Spleen (tissue), 11 donors: ENCODE data around the gene SPACA7. TPM values are rescaled to one million over a fixed set of nuclear protein-coding genes. Genes with fewer than 3 reads are reported as not detected.

Experiments used
- DNase-seq: peaks from one replicate; pipeline ENCODE4 v3.0.0-alpha.2; 2020
- H3K27ac ChIP-seq, 8 donors: fragments of 200-600 bp; sonication (generic) in 7 of 8; 1 replicate in 4 of 8; 2 replicates in 4 of 8; pipeline versions ENCODE4 v1.5.0 to v1.8.0; 2016 to 2021; ENCODE audit warnings: inconsistent platforms in 4 of 8, mild to moderate bottlenecking in 4 of 8, moderate library complexity in 1 of 8
- H3K27me3 ChIP-seq, 7 donors: fragments of 200-600 bp; sonication (generic) in 6 of 7; replicated peaks in 1 of 7; 1 replicate in 4 of 7; 2 replicates in 3 of 7; pipeline versions ENCODE4 v1.5.0 to v1.8.0; 2016 to 2021; ENCODE audit warnings: inconsistent platforms in 3 of 7, mild to moderate bottlenecking in 1 of 7
- H3K36me3 ChIP-seq, 6 donors: fragments of 200-600 bp; sonication (generic) in 5 of 6; 1 replicate in 4 of 6; 2 replicates in 2 of 6; pipeline versions ENCODE4 v1.5.0 to v1.8.0; 2016 to 2021; ENCODE audit warnings: inconsistent platforms in 2 of 6
- H3K4me1 ChIP-seq, 6 donors: fragments of 200-600 bp; sonication (generic) in 5 of 6; 1 replicate in 3 of 6; 2 replicates in 3 of 6; pipeline versions ENCODE4 v1.5.0 to v1.8.0; 2016 to 2021; ENCODE audit warnings: inconsistent platforms in 3 of 6
- H3K4me3 ChIP-seq, 8 donors: fragments of 200-600 bp; sonication (generic) in 7 of 8; 1 replicate in 4 of 8; 2 replicates in 4 of 8; pipeline versions ENCODE4 v1.5.0 to v1.8.0; 2016 to 2021; ENCODE audit warnings: inconsistent platforms in 4 of 8, mild to moderate bottlenecking in 4 of 8, moderate library complexity in 2 of 8
- H3K9me3 ChIP-seq, 8 donors: fragments of 200-600 bp; sonication (generic) in 7 of 8; 1 replicate in 4 of 8; 2 replicates in 4 of 8; pipeline versions ENCODE4 v1.5.0 to v1.8.0; 2016 to 2021; ENCODE audit warnings: inconsistent platforms in 4 of 8
- POLR2A ChIP-seq, 3 donors: fragments of 450-650 bp; IDR thresholded peaks; one replicate each; pipeline ENCODE4 v1.5.1; 2017; ENCODE audit warnings: antibody characterized with exemption in 3 of 3, mild to moderate bottlenecking in 1 of 3
- POLR2AphosphoS5 ChIP-seq, 3 donors: sonication (generic); formaldehyde crosslinking; IDR thresholded peaks; one replicate each; pipeline ENCODE4 v1.5.1; 2017; ENCODE audit warnings: antibody characterized with exemption in 3 of 3
- WGBS, 5 donors: extraction: QIAGEN DNeasy Blood & Tissue Kit in 3 of 5; methylation state at CpG; one replicate each; pipeline versions ENCODE4 v1.1.5 to v1.1.7; 2013 to 2018; 5-methylcytosine and 5-hydroxymethylcytosine counted together
- intact Hi-C: fragments of 100-400 bp; cut with DNase I; formaldehyde crosslinking; loops from one replicate; pipeline ENCODE4 v1.15.0; 2023; ENCODE audit warnings: low total_unique reads
- polyA plus RNA-seq, 3 donors: library from polyadenylated mRNA; stranded (reverse); fragments of 200-250 nt; gene quantifications; one replicate each; pipeline ENCODE4 v1.2.1, GENCODE V29; 2013
- total RNA-seq, 7 donors: library from RNA; depleted of rRNA in 3 of 7; stranded (reverse); fragments of >200 nt in 3 of 7; fragmentation: NEBNext Ultra II Directional in 4 of 7; extraction: Animal tissue kit (Norgen Biotek cat#: 25700) in 4 of 7; gene quantifications; one replicate each; pipeline versions ENCODE4 v1.1.0 to v1.2.1, GENCODE V29; 2016 to 2021
- TF ChIP-seq, protein P1 (sequence below), 11 experiments: fragments of 200-600 bp in 7 of 11; fragments of 450-650 bp in 4 of 11; sonication (generic) in 4 of 11; IDR thresholded peaks in 8 of 11; conservative IDR thresholded peaks in 3 of 11; 1 replicate in 7 of 11; 2 replicates in 4 of 11; pipeline versions ENCODE4 v1.4.0 to v1.8.0; 2016 to 2021; ENCODE audit warnings: antibody characterized with exemption in 11 of 11, inconsistent platforms in 4 of 11, mild to moderate bottlenecking in 1 of 11
- donor health status: healthy with polysubstance abuse.
- donor health status: DM: no; HTN: no; CAD: no; lungs with moderate emphysema.
- donor health status: DM: no; HTN: no; CAD: no.
- donor health status: Bipolar disorder and iron deficiency.
- donor health status: healthy.
- donor health status: DM: no; HTN: no; CAD: no.
- donor health status: DM: yes; HTN: yes; CAD: no.

The SPACA7 gene
- total and polyA plus RNA-seq, 10 donors = not detected

DNA sequence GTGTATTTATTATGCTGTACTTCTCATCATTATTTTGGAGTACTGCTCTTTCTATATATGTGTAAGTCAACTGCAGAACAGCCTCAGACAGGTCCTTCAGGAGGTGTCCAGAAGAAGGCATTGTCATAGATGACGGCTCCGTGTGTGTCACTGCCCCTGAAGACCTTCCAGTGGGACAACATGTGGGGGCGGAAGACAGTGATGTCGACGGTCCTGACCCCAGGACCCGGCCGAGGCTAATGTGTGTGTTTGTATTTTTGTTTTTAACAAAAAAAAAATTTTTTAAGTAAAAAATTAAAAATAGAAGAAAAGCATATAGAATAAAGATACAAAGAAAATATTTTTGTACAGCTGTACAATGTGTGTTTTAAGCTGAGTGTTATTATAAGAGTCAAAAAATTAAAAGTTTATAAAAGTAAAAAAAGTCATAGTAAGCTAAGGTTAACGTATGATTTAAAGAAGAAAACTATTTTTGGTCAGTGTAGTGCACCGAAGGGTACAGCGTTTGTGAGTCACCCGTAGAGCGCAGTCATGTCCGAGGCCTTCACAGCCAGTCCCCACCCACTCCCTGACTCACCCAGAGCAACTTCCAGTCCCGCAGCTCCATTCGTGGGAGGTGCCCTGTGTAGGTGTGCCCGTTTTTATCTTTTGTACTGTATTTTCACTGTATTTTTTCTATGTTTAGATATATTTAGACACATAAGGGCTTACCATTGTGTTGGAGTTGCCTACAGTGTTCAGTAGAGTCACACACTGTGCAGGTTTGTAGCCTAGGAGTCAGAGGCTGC is 42.2 kb upstream of the SPACA7 start:
- Histone ChIP-seq H3K36me3 (no peaks in the 10 kb centered on the region), H3K27ac (no peak overlapping the region), H3K4me3 (no peak overlapping the region), H3K9me3 (peaks cover 3 to 43% (median 22%) of the 10 kb centered on the region in 8 donors), H3K27me3 (peaks cover 0 to 61% (median 27%) of the 10 kb centered on the region in 7 donors), H3K4me1 (peaks cover 0 to 6% (median 0%) of the 10 kb centered on the region in 6 donors)
- 75 to 84% (median 83%) methylated on average over 16 of the region's 16 CpGs for WGBS, 5 donors
- no peak for DNase-seq
- TF ChIP-seq POLR2AphosphoS5 (IDR thresholded peaks at IDR 0.05) (no peak), POLR2A (IDR thresholded peaks at IDR 0.05) (no peak)
- TF ChIP-seq, protein P1, sequence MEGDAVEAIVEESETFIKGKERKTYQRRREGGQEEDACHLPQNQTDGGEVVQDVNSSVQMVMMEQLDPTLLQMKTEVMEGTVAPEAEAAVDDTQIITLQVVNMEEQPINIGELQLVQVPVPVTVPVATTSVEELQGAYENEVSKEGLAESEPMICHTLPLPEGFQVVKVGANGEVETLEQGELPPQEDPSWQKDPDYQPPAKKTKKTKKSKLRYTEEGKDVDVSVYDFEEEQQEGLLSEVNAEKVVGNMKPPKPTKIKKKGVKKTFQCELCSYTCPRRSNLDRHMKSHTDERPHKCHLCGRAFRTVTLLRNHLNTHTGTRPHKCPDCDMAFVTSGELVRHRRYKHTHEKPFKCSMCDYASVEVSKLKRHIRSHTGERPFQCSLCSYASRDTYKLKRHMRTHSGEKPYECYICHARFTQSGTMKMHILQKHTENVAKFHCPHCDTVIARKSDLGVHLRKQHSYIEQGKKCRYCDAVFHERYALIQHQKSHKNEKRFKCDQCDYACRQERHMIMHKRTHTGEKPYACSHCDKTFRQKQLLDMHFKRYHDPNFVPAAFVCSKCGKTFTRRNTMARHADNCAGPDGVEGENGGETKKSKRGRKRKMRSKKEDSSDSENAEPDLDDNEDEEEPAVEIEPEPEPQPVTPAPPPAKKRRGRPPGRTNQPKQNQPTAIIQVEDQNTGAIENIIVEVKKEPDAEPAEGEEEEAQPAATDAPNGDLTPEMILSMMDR (IDR thresholded peaks at IDR 0.05 in 8 of 11, conservative IDR thresholded peaks at IDR 0.05 in 3 of 11) = no peak
- intact Hi-C loops = no loop called here

DNA sequence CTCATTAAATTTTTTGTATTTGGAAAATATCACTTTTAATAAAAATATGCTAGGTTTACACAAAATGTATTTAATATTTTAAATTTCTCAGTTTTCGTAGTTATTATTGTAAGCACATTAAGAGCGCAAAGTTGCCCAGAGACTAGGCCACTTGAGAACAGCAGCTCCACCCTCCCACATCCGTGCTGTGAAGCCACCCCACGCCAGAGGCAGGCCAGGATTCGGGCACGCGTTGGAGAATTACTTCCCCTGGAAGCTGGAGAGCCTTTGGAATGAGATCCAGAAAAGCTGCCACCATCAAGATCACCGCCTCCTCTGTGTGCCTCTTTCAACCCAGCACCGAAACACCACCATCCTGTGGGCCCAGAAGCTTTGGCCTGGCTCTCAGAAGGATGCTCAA is 41.0 kb upstream of the SPACA7 start:
- no peak for DNase-seq
- Histone ChIP-seq H3K27me3 (peaks cover 0 to 49% (median 27%) of the 10 kb centered on the region in 7 donors), H3K4me3 (no peak overlapping the region), H3K9me3 (peaks cover 3 to 43% (median 22%) of the 10 kb centered on the region in 8 donors), H3K36me3 (no peaks in the 10 kb centered on the region), H3K27ac (no peak overlapping the region), H3K4me1 (peaks cover 0 to 6% (median 0%) of the 10 kb centered on the region in 6 donors)
- TF ChIP-seq POLR2A (IDR thresholded peaks at IDR 0.05) (no peak), POLR2AphosphoS5 (IDR thresholded peaks at IDR 0.05) (no peak)
- TF ChIP-seq, protein P1 (IDR thresholded peaks at IDR 0.05 in 8 of 11, conservative IDR thresholded peaks at IDR 0.05 in 3 of 11) = no peak
- intact Hi-C loops = no loop called here
- WGBS, 5 donors = 65 to 86% (median 68%) methylated on average over 9 of the region's 9 CpGs

DNA sequence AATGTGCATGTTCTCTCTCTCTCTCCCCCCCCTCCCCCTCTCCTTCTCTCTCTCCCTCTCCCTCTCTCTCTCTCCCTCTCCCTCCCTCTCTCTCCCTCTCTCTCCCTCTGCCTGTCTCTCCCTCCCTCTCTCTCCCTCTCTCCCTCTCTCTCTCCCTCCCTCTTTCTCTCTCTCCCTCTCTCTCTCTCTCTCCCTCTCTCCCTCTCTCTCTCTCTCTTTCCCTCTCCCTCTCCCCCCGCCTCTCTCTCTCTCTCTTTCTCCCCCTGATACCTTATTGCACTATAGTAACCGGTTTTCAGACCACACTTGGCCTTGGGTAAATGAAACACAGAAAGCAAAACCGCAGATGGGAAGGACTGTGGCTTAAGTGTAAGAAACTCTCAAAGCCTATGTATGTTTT is 34.7 kb upstream of the SPACA7 start:
- WGBS, 5 donors = 63 to 73% (median 65%) methylated on average over 3 of the region's 3 CpGs
- peaks cover 0 to 46% (median 11%) of the 10 kb centered on the region in 7 donors for H3K27me3 ChIP-seq
- no peak overlapping the region for H3K4me3 ChIP-seq
- TF ChIP-seq, protein P1 (IDR thresholded peaks at IDR 0.05 in 8 of 11, conservative IDR thresholded peaks at IDR 0.05 in 3 of 11) = no peak
- TF ChIP-seq POLR2AphosphoS5 (IDR thresholded peaks at IDR 0.05) = no peak
- no peak for TF ChIP-seq POLR2A (IDR thresholded peaks at IDR 0.05)
- H3K36me3 ChIP-seq = no peaks in the 10 kb centered on the region
- DNase-seq = no peak
- H3K9me3 ChIP-seq = peaks cover 3 to 25% (median 18%) of the 10 kb centered on the region in 8 donors
- no peaks in the 10 kb centered on the region for H3K4me1 ChIP-seq
- H3K27ac ChIP-seq = no peak overlapping the region
- intact Hi-C loops = no loop called here

DNA sequence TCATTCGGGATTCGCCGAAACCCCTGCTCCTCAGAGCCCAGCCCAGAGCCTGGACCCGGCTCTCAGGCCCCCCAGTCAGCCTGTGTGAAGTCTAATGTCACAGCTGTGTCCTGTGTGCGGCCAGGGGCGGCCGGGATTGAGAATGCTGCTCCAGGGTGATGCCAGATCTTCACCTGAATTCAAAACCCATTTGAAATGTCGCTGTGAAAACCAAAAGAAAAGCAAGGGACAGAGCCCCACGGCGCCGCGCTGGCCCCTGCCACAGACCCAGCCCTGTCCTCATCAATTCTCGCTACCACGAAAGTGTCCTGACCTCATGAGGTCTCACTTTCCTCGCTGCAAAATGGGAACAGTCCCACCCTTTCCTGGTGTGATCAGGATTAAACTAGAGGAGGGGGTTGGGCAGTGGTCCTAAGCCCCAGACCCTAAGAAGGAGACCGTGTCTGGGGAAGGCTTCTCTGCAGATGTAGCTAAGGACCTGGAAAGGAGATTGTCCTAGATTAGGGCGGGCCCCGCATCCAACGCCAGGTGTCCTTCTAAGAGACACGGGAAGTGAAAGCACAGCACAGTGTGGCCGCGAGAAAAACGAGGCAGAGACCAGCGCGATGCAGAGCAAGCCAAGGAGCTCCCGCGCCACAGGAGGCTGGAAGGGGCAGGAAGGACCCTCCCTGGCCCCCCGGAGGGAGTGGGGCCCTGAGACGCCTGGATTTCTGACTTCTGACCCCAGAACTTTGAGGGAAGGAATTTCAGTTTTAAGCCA is 34.0 kb upstream of the SPACA7 start:
- Histone ChIP-seq H3K4me1 (no peaks in the 10 kb centered on the region), H3K9me3 (peaks cover 3 to 18% (median 11%) of the 10 kb centered on the region in 8 donors), H3K36me3 (no peaks in the 10 kb centered on the region), H3K27me3 (peaks cover 0 to 53% (median 15%) of the 10 kb centered on the region in 7 donors), H3K27ac (no peak overlapping the region), H3K4me3 (no peak overlapping the region)
- intact Hi-C loops = no loop called here
- WGBS, 5 donors = 67 to 80% (median 75%) methylated on average over 29 of the region's 29 CpGs
- TF ChIP-seq, protein P1 (IDR thresholded peaks at IDR 0.05 in 8 of 11, conservative IDR thresholded peaks at IDR 0.05 in 3 of 11) = no peak
- no peak for TF ChIP-seq POLR2A (IDR thresholded peaks at IDR 0.05)
- TF ChIP-seq POLR2AphosphoS5 (IDR thresholded peaks at IDR 0.05) = no peak
- DNase-seq = peak; percentile 43
